Measurements from ENCODE around the gene FBXW8.

DNA sequence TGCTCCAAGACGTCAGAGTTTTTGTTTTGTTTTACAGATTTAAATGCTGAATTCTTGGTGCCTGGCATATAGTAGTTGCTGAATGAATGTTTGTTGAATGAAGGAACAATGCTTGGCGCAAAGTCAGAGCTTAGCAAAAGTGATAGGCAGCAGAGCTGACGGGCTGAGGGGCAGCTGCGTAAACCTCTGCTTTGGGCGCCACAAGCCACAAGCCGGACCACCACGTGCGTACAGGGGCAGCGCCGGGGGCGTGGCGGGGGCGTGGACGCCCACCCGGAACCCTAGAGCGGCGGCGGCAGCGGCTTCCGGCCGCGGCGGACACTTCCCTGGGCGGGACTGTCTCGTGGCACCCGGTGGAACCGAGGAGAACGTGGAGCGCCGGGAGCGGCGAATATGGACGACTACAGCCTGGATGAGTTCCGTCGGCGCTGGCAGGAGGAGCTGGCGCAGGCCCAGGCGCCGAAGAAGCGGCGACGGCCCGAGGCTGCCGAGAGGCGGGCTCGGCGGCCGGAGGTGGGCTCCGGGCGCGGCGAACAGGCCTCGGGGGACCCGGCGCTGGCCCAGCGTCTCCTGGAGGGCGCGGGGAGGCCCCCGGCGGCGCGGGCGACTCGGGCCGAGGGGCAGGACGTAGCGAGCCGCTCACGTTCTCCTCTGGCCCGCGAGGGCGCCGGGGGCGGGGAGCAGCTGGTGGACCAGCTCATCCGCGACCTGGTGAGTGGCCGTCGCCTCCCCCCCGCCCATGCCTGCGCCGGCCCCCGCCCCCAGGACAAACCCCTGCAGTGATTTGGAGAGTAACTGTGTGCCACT is at the start of gene FBXW8:
- TF ChIP-seq, protein P1, sequence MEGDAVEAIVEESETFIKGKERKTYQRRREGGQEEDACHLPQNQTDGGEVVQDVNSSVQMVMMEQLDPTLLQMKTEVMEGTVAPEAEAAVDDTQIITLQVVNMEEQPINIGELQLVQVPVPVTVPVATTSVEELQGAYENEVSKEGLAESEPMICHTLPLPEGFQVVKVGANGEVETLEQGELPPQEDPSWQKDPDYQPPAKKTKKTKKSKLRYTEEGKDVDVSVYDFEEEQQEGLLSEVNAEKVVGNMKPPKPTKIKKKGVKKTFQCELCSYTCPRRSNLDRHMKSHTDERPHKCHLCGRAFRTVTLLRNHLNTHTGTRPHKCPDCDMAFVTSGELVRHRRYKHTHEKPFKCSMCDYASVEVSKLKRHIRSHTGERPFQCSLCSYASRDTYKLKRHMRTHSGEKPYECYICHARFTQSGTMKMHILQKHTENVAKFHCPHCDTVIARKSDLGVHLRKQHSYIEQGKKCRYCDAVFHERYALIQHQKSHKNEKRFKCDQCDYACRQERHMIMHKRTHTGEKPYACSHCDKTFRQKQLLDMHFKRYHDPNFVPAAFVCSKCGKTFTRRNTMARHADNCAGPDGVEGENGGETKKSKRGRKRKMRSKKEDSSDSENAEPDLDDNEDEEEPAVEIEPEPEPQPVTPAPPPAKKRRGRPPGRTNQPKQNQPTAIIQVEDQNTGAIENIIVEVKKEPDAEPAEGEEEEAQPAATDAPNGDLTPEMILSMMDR (IDR thresholded peaks at IDR 0.05; ENCODE audit: low read depth, low read length, missing input control): no peak
- TF ChIP-seq, protein P2, sequence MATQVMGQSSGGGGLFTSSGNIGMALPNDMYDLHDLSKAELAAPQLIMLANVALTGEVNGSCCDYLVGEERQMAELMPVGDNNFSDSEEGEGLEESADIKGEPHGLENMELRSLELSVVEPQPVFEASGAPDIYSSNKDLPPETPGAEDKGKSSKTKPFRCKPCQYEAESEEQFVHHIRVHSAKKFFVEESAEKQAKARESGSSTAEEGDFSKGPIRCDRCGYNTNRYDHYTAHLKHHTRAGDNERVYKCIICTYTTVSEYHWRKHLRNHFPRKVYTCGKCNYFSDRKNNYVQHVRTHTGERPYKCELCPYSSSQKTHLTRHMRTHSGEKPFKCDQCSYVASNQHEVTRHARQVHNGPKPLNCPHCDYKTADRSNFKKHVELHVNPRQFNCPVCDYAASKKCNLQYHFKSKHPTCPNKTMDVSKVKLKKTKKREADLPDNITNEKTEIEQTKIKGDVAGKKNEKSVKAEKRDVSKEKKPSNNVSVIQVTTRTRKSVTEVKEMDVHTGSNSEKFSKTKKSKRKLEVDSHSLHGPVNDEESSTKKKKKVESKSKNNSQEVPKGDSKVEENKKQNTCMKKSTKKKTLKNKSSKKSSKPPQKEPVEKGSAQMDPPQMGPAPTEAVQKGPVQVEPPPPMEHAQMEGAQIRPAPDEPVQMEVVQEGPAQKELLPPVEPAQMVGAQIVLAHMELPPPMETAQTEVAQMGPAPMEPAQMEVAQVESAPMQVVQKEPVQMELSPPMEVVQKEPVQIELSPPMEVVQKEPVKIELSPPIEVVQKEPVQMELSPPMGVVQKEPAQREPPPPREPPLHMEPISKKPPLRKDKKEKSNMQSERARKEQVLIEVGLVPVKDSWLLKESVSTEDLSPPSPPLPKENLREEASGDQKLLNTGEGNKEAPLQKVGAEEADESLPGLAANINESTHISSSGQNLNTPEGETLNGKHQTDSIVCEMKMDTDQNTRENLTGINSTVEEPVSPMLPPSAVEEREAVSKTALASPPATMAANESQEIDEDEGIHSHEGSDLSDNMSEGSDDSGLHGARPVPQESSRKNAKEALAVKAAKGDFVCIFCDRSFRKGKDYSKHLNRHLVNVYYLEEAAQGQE (IDR thresholded peaks at IDR 0.05): no peak
- TF ChIP-seq ZBTB33 (IDR thresholded peaks at IDR 0.05) (no peak), YY1 (IDR thresholded peaks at IDR 0.05) (peak; percentile 30), TAF1 (conservative IDR thresholded peaks at IDR 0.05) (no peak), HNF4A (conservative IDR thresholded peaks at IDR 0.05) (no peak), EGR1 (IDR thresholded peaks at IDR 0.05; ENCODE audit: low read depth in 2 of 2) (peak in 1 of 2 donors; percentile 25), FOXA1 (IDR thresholded peaks at IDR 0.05) (no peak), JUND (IDR thresholded peaks at IDR 0.05) (no peak), ATF3 (IDR thresholded peaks at IDR 0.05) (no peak), GABPA (IDR thresholded peaks at IDR 0.05 in 1 of 2, conservative IDR thresholded peaks at IDR 0.05 in 1 of 2) (peak; percentile 70 to 91)
- TF ChIP-seq, protein P3, sequence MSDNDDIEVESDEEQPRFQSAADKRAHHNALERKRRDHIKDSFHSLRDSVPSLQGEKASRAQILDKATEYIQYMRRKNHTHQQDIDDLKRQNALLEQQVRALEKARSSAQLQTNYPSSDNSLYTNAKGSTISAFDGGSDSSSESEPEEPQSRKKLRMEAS (IDR thresholded peaks at IDR 0.05): no peak

Data from liver (tissue), 3 donors.